HG02571 (cell line): ENCODE results near the gene NOP58.
A peak's percentile ranks its signal among the peaks of the same experiment; 100 is the strongest.
"Not testable (repeated sequence)": the region's sequence is repeated elsewhere in the genome, so short reads cannot be mapped to it uniquely, and the experiment has no call there.

Experiments
- ATAC-seq: cut with Tn5 transposase; IDR thresholded peaks from one replicate; pipeline ENCODE4 v1.9.1; 2021; ENCODE audit warnings: mild to moderate bottlenecking, moderate library complexity; ENCODE audit not compliant: unreplicated experiment

NOP58 gene

DNA sequence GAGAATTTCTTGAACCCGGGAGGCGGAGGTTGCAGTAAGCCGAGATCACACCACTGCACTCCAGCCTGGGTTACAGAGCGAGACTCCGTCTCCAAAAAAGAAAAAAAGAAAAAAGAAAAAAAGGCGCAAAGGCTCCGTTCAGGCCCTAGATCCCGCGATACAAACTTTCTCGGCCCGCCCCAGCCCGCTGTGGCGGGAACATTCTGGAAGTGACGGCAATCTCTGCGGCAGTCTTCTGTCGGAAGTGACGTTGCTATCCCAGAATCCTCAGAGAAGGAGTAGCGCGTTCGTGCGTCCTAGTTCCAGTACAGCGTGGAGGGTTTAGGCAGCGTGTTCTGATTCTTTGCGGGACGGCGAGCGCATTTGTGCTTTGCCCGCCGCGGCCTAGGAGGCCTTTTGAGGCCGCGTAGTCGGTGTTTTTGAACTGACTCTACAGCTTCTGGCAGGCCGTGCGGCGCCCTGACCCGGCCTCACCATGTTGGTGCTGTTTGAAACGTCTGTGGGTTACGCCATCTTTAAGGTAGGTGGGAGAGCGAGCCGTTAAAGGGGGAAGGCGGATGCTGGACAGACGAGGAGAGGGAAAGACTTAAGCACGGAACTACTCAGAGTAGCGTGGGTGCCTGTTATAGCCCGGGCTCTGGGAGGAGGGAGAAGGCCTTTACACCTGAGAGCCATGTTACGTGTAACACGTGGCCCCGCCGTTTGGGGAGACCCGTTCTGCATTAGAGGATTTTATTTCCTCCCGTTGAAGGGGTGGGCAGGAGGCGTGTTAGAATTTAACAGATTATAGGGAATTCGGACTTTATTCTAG, at the start of gene NOP58:
Gene NOP58 (plus strand): TSS at position 297 of the 811 bp plus-strand sequence. CDS start 179 bp downstream, at position 476.
- peak; percentile 90 for ATAC-seq

GRCh38 chr2:202221873-202222272, 43.7 kb upstream of the NOP58 start:
- ATAC-seq = no peak

DNA sequence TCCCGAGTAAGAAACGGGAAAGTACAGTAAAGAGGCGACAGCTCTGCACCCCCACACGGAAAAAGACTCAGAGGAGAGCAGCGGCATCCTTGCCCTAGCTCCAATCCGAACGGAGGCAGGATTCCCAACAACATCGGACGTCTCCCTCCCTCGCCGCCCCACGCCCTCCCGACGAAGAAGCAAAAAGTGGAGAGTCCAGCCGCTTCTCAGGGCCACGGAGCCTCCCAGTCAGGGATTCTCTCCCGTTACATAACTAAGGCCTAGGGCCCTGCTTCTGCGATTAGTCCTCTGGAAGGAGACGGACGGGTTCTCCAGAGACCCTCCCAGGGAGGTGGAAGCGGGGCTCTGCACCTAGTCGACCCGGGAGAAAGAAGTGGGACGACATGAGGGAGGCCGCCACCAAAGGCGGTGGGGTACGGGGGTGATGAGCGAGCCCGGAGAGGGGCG, 27.8 kb upstream of the NOP58 start:
- ATAC-seq = peak; percentile 28

GRCh38 chr2:202238234-202239197, 27.0 kb upstream of the NOP58 start, which contains the start of gene SUMO1:
Gene SUMO1 (minus strand): TSS chr2:202238597. CDS start chr2:202238451, 146 bp downstream.
- ATAC-seq = peak; percentile 97

DNA sequence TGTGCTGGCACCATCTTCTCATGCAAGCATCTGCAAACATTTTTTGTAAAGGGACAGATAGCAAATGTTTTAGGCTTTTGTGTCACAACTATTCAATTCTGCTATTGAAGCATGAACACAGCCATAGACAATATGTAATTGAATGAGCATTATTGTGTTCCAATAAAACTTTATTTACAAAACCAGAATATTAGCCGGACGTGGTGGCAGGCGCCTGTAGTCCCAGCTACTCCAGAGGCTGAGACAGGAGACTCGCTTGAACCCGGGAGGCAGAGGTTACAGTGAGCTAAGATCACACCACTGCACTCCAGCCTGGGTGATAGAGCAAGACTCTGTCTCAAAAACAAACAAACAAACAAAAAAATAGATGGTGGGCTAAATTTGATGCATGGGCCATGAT, 17.9 kb upstream of the NOP58 start:
- not testable (repeated sequence) for ATAC-seq

DNA sequence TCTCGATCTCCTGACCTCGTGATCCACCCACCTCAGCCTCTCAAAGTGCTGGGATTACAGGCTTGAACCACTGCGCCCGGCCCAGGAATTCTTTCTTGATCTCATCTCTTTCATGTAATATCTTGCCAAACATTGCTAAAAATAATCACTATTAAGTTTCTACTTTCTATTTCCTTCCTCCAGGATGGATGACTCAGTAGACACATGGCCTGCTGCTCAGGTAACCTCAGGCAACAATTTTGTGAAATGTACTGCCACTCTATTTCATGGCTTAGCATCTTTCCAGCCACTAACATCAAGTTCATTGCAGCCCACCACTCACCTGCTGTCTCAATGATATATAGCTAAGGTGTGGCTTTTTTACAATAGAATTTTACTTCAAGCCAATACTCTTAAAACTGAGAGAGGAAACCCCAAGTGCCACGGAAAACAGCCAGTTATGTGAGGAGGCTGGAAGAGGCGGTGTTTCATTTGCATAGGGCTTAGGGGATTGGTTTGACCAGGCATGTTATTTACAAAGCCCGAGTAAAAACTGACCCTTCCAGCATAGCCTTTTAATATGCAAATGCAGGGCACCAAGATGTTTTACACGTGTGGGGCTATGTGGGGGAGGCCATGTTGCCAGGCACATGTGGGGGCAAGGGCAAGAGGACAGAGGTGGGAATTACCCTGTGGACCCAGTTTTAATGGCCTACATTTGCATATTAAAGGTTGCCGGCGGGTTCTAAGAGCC, 15.9 kb upstream of the NOP58 start:
- no peak for ATAC-seq

DNA sequence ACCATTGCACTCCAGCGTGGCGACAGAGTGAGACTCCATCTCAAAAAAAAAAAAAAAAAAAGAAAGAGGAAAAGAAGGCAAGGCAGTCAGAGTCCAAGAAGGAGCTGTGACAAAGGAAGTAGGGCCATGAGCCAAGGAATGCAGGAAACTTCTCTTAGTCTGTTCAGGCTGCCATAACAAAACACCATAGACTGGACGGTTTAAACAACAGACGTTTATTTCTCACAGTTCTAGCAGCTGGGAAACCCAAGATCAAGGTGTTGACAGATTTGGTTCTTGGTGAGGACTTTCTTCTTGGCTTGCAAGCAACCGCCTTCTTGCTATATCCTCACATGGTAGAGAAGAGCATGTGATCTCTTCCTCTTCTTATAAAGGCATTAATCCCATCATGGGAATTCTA, 14.1 kb upstream of the NOP58 start:
- ATAC-seq = no peak

GRCh38 chr2:202261531-202261930, 4.0 kb upstream of the NOP58 start:
- ATAC-seq = no peak

GRCh38 chr2:202267495-202267894, 1.9 kb downstream of the NOP58 start:
- ATAC-seq = no peak

DNA sequence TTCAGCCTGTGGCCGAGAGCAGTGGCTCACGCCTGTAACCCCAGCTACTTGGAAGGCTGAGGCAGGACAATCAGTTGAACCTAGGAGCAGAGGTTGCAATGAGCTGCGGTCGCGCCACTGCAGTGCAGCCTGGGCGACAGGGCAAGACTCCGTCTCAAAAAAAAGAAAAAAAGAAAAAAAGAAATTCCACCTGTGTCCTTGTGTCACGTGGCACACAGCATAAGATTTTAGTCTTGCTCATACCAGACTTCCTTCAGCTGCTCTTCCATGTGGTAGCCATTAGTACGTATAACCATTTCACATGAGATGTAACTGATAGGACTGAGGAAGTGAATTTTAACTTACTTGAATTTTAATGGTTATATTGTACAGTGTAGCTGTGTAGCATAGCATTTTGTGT, 4.0 kb downstream of the NOP58 start:
- ATAC-seq = no peak

DNA sequence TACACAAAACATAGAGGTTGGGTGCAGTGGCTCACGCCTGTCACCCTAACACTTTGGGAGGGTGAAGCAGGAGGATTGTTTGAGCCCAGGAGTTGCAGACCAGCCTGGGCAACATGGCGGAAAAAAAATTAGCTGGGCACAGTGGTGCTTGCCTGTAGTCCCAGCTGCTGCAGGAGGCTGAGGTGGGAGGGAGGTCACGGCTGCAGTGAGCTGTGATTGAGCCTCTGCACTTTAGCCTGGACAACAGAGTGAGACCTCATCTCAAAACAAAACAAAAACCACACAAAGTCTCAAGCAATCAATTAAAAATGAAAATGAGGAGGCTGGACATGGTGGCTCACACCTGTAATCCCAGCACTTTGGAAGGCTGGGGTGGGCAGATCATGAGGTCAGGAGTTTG, 4.9 kb downstream of the NOP58 start:
- ATAC-seq = no peak

GRCh38 chr2:202276078-202276720, 10.6 kb downstream of the NOP58 start:
- not testable (repeated sequence) for ATAC-seq

DNA sequence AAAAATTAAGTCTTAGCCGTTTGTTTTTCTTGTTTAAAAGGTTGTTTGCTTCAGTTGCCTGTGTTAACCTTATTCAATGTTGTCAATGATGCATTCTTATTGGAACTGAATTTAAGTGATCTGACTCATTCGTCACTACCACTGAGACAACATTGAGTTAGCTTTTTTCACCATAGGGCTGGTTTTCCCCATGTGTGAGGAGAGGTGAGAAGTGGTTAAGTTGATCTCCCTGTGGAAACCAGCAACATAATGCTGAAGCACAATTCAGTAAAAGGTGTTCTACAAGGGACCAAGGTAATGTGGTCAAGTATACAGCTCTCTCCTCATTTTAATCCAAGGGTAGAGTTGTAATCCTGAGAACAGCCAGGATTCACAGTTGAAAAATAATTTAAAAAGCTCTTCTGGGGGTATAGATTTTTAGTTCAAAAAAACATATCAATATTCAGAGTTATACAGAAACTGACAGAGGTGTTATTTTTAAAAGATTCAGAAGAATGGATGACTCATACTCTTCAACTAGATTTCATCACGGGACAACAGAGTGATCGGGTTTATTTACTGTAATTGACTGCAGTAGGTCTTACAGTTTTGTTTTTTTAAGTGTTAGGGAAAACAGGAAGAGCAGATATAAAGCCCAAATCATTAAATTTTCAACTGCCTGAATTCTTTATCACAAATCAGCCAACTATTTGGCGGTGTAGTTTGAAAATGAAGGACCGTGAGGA, 12.6 kb downstream of the NOP58 start:
- ATAC-seq = no peak

- no peak for ATAC-seq
These were observed 13.4 kb downstream of the NOP58 start for GRCh38 chr2:202278944-202279343.

- no peak for ATAC-seq
These were observed 21.0 kb downstream of the NOP58 start for GRCh38 chr2:202286595-202286994.

DNA sequence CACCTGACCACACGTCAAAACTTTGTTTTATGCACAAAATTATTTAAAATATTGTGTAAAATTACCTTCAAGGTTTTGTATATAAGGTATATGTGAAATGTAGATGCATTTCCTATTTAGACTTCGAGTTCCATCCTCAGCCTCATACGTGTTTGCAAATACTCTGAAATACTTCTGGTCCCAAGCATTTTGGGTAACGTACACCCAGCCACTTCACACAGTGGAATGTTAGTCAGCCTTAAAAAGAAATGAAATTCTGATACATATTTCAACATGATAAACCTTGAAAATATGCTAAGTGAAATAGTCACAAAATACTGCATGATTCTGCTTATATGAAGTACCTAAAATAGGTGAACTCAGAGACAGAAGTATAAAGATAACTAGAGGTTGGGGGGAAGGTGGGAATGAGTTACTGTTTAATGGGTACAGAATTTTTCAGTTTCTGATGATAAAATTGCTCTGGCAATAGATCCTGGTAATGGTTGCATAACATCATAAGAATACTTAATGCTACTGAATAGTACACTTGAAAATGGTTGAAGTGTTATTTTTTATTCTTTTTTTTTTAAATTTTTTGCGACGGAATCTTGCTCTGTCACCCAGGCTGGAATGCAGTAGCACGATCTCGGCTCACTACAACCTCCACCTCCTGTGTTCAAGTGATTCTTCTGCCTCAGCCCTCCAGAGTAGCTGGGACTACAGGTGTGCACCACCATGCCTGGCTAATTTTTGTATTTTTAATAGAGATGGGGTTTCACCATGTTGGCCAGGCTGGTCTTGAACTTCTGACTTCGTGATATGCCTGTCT, 24.0 kb downstream of the NOP58 start:
- ATAC-seq = no peak

DNA sequence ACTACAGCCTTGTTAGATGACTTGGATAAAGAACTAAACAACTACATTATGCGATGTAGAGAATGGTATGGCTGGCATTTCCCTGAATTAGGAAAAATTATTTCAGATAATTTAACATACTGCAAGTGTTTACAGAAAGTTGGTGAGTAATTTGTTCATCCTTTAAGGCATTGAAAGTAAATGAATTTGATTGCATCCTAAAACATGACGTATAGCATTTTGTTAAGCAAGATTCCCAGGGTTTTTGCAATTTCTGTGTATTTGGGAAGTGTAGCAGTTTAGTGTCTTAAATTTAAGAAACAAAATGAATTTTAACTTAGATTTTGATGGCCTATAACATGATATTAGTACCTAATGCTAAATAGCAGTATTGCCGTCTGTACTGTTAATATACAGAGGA, 24.8 kb downstream of the NOP58 start:
- ATAC-seq = no peak

DNA sequence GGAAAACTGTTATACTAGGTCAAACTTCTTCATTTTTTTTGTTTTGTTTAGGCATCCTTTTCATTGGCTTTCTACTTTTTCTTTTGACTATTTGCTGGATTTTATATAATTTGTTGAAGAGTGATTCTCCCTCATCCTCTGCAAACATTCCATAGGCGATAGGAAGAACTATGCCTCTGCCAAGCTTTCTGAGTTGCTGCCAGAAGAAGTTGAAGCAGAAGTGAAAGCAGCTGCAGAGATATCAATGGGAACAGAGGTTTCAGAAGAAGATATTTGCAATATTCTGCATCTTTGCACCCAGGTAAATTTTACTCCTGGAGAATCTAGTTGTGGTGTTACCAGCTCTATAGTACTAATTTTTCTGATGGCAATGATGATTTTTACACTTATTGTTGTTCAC, 25.4 kb downstream of the NOP58 start:
- ATAC-seq = no peak

GRCh38 chr2:202299712-202300111, 34.1 kb downstream of the NOP58 start:
- ATAC-seq = peak; percentile 63
